Measurements from ENCODE around the gene KAZN.

DNA sequence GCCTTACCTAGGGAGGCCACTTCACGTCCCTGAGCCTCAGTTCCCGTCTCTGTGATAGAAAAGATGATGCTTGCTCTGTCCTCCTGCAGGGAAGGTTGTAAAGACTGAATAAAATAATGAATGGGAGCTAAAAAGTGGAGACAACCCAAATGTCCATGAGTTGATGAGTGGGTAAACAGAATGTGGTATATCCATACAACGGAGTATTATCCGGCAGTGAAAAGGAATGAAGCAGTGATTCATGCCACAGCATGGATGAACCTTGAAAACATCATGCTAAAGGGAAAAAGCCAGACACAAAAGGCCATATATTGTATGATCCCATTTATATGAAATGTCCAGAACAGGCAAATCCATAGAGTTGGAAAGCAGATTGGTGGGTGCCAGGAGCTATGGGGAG is 77.9 kb downstream of the KAZN start:
- TF ChIP-seq CTCF (conservative IDR thresholded peaks at IDR 0.05 in 1 of 2, IDR thresholded peaks at IDR 0.05 in 1 of 2; ENCODE audit: low read depth in 1 of 2, low read length in 2 of 2) = no peak
- no peak for TF ChIP-seq EZH2 (IDR thresholded peaks at IDR 0.05; ENCODE audit: low read length, missing control alignments)

All from fibroblast of lung (primary cell).